Measurements from ENCODE around the gene F11R. TPM values are rescaled to one million over a fixed set of nuclear protein-coding genes. Genes with fewer than 3 reads are reported as not detected.

F11R gene
- total RNA-seq, 1 donor from 2014 or later = 269 TPM

DNA sequence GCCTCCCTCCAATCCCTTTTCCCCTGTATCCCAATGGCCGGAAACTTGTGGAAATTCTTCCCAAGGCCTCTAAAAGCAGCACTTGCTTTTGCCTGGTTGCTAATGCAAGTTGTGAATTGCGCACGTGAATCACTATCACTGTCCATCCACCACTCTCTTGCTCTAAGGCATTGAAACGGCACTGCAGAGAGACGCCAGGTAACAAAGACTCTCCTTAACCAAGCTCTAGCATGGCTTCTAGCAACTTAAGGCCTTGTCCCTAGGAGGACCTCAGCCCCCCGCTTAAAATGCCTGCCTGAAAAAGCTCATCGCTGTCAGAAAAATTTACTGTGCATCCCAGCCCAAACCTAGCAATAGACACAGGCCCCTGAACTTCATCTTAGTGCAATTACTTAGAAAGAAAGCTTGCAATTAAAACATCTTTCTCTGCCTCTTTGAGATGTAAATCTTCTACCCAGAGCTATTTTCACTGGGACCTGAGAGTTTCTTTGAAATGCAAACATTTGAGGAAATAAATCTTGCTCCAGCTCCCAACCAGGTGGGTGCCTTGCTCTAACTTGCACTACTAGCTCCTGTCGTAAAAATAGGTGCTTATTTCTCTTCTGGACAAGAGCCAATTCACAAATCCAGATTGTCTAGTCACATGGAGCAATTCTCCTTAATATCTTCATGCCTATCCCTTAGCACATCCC is 33.4 kb downstream of the F11R start:
- Histone ChIP-seq H3K27me3 (ENCODE audit: control insufficient read depth, insufficient read depth, low read length) (no peaks in the 10 kb centered on the region), H3K36me3 (ENCODE audit: control insufficient read depth, insufficient read depth, low read length) (peaks cover 3% of the 10 kb centered on the region), H3K4me3 (ENCODE audit: low read depth, low read length) (no peak overlapping the region)
- DNase-seq (ENCODE audit: low read depth) = no peak
- TF ChIP-seq, protein P1, sequence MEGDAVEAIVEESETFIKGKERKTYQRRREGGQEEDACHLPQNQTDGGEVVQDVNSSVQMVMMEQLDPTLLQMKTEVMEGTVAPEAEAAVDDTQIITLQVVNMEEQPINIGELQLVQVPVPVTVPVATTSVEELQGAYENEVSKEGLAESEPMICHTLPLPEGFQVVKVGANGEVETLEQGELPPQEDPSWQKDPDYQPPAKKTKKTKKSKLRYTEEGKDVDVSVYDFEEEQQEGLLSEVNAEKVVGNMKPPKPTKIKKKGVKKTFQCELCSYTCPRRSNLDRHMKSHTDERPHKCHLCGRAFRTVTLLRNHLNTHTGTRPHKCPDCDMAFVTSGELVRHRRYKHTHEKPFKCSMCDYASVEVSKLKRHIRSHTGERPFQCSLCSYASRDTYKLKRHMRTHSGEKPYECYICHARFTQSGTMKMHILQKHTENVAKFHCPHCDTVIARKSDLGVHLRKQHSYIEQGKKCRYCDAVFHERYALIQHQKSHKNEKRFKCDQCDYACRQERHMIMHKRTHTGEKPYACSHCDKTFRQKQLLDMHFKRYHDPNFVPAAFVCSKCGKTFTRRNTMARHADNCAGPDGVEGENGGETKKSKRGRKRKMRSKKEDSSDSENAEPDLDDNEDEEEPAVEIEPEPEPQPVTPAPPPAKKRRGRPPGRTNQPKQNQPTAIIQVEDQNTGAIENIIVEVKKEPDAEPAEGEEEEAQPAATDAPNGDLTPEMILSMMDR (IDR thresholded peaks at IDR 0.05; ENCODE audit: insufficient read depth, low read length, severe bottlenecking) = no peak
- FAIRE-seq = no peak

DNA sequence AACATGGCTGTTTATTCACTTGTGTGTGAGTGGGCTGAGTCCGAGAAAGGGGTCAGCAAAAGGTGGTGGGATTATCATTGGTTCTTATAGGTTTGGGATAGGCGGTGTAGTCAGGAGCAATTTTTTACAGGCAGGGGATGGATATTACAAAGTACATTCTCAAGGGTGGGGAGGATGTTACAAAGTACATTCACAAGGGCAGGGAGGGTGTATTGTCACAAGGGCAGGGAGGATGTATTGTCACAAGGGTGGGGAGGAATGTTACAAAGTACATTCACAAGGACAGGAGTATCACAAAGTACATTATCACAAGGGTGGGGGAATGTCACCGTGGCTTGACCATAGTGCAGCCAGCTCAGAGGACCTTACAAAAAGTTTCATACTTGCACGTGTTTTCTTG is 35.2 kb downstream of the F11R start:
- Histone ChIP-seq H3K4me3 (ENCODE audit: low read depth, low read length) (no peak overlapping the region), H3K36me3 (ENCODE audit: control insufficient read depth, insufficient read depth, low read length) (peaks cover 3% of the 10 kb centered on the region), H3K27me3 (ENCODE audit: control insufficient read depth, insufficient read depth, low read length) (no peaks in the 10 kb centered on the region)
- TF ChIP-seq, protein P1 (IDR thresholded peaks at IDR 0.05; ENCODE audit: insufficient read depth, low read length, severe bottlenecking) = no peak
- DNase-seq (ENCODE audit: low read depth) = no peak
- no peak for FAIRE-seq

DNA sequence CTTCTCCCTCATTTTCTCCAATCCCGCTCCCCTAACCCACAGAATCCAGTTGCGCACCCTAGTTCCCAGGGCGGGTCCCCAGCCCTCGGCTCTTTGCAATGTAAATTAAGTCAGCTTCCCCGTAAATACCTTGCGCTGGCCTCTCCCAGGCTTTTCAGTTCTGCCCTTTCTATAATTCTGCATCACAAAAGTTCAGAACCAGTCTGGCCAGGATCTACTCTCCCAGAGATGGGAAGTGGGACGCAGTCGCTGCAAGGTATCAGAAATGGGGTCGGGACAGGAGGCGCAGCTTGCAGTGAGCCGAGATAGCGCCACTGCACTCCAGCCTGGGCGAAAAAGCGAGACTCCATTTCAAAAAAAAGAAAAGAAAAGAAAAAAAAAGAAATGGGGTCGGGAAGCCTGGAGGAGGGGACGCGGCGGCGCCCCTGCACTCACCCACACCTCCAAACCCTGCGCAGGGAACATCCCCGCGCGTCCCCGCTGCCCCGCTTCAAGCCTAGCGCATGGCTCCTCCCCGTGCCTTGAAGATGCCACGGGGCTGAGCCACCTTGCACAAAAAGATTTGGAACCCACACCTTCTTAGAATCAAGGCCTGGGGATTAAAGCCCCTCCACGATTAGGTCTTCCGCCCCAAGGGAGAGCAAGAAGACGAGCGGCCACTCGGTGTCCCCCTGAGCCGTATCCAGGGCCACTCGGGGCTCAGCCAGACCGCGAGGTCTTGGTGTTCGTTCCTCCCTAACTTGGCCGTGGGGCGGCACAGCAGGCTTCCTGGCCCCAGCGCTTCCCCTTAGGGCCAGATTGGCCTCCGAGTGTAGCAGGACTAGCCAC is 39.2 kb downstream of the F11R start:
- FAIRE-seq (no peak), DNase-seq (ENCODE audit: low read depth) (no peak)
- Histone ChIP-seq H3K36me3 (ENCODE audit: control insufficient read depth, insufficient read depth, low read length) (no peaks in the 10 kb centered on the region), H3K27me3 (ENCODE audit: control insufficient read depth, insufficient read depth, low read length) (no peaks in the 10 kb centered on the region), H3K4me3 (ENCODE audit: low read depth, low read length) (no peak overlapping the region)
- TF ChIP-seq, protein P1 (IDR thresholded peaks at IDR 0.05; ENCODE audit: insufficient read depth, low read length, severe bottlenecking) = no peak

DNA sequence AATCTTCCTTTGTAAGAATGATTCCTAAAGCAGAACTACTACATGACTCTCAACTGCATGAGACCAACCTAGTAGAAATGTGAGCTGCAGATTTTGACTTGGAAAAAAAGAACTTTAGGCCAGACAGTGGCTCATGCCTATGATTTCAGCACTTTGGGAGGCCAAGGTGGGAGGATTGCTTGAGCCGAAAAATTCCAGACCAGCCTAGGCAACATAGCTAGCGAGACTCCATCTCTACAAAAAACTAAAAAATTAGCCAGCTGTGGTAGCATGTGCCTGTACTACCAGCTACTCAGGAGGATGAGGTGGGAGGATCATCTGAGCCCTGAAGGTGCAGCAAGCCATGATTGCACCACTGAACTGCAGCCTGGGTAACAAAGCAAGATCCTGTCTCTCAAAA is 41.7 kb downstream of the F11R start:
- DNase-seq (ENCODE audit: low read depth) (no peak), FAIRE-seq (no peak)
- Histone ChIP-seq H3K36me3 (ENCODE audit: control insufficient read depth, insufficient read depth, low read length) (no peaks in the 10 kb centered on the region), H3K4me3 (ENCODE audit: low read depth, low read length) (no peak overlapping the region), H3K27me3 (ENCODE audit: control insufficient read depth, insufficient read depth, low read length) (no peaks in the 10 kb centered on the region)
- TF ChIP-seq, protein P1 (IDR thresholded peaks at IDR 0.05; ENCODE audit: insufficient read depth, low read length, severe bottlenecking) = no peak

DNA sequence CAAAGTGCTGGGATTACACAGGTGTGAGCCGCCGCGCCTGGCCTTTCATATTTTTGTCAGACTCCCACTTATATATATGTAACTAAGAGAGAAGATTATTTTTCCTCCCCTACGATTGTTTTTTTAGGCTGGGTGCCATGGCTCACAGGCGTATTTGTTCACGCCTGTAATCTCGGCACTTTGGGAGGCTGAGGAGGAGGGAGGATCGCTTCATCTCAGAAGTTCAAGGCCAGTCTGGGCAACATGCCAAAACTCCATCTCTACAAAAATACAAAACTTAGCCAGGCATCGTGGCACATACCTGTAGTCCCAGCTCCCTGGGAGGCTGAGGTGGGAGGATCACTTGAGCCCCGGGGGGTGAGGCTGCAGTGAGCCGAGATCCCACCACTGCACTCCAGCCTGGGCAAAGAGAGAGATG is 42.4 kb downstream of the F11R start:
- FAIRE-seq (no peak), DNase-seq (ENCODE audit: low read depth) (no peak)
- H3K36me3 ChIP-seq (ENCODE audit: control insufficient read depth, insufficient read depth, low read length) = no peaks in the 10 kb centered on the region
- H3K4me3 ChIP-seq (ENCODE audit: low read depth, low read length) = no peak overlapping the region
- H3K27me3 ChIP-seq (ENCODE audit: control insufficient read depth, insufficient read depth, low read length) = no peaks in the 10 kb centered on the region
- TF ChIP-seq, protein P1 (IDR thresholded peaks at IDR 0.05; ENCODE audit: insufficient read depth, low read length, severe bottlenecking) = no peak

Data from bronchial epithelial cell (primary cell).